CD4-positive, CD25-positive, alpha-beta regulatory T cell (primary cell): ENCODE measurements around the gene LGALS3BP. TPM values are rescaled to one million over a fixed set of nuclear protein-coding genes. Genes with fewer than 3 reads are reported as not detected.
A peak's percentile ranks its signal among the peaks of the same experiment; 100 is the strongest.
"Not testable (repeated sequence)": the region's sequence is repeated elsewhere in the genome, so short reads cannot be mapped to it uniquely, and the experiment has no call there.

Experiments
- ATAC-seq, 2 donors: fragments of 150-1000 bp; cut with Tn5 transposase; one replicate each; pipeline ENCODE4 v1.10.0; 2021; ENCODE audit warnings: low read depth in 2 of 2, moderate number of reproducible peaks in 2 of 2, moderate library complexity in 1 of 2
- DNase-seq, 3 donors: peaks; one replicate each; pipeline versions ENCODE4 v3.0.0 to v3.0.0-alpha.2; 2012 to 2022; ENCODE audit warnings: mixed read lengths in 1 of 3
- H3K27ac ChIP-seq: one replicate; pipeline ENCODE4 v1.7.0; 2013; ENCODE audit warnings: mild to moderate bottlenecking, low read length; ENCODE audit not compliant: insufficient read depth, poor library complexity, severe bottlenecking
- H3K27me3 ChIP-seq: one replicate; pipeline ENCODE4 v1.7.0; 2013; ENCODE audit warnings: low read length; ENCODE audit not compliant: control insufficient read depth, insufficient read depth
- H3K36me3 ChIP-seq: one replicate; pipeline ENCODE4 v1.7.0; 2013; ENCODE audit warnings: mild to moderate bottlenecking, low read length, moderate library complexity; ENCODE audit not compliant: control insufficient read depth, insufficient read depth
- H3K4me1 ChIP-seq: 2 replicates; pipeline ENCODE4 v1.7.0; 2013; ENCODE audit warnings: mild to moderate bottlenecking, low read length; ENCODE audit not compliant: insufficient read depth, control insufficient read depth, poor library complexity, severe bottlenecking
- H3K4me3 ChIP-seq: one replicate; pipeline ENCODE4 v1.7.0; 2013; ENCODE audit warnings: low read depth, mild to moderate bottlenecking, low read length, moderate library complexity
- H3K9me3 ChIP-seq, 2 experiments: 1 replicate in 1 of 2; 2 replicates in 1 of 2; pipeline ENCODE4 v1.7.0; 2013; ENCODE audit warnings: low read length in 2 of 2, mild to moderate bottlenecking in 1 of 2, moderate library complexity in 1 of 2; ENCODE audit not compliant: control insufficient read depth in 2 of 2
- H3K27ac Mint-ChIP-seq, 3 donors: one replicate each; pipeline ENCODE4 v1.8.0; 2020 to 2022; ENCODE audit warnings: mild to moderate bottlenecking in 3 of 3, mixed read lengths in 3 of 3, moderate library complexity in 2 of 3
- H3K27me3 Mint-ChIP-seq: one replicate; pipeline ENCODE4 v1.8.0; 2022; ENCODE audit warnings: mild to moderate bottlenecking, mixed read lengths
- H3K36me3 Mint-ChIP-seq: one replicate; pipeline ENCODE4 v1.8.0; 2020; ENCODE audit warnings: mixed read lengths
- H3K4me1 Mint-ChIP-seq, 4 donors: one replicate each; pipeline ENCODE4 v1.8.0; 2020 to 2022; ENCODE audit warnings: mixed read lengths in 4 of 4, mild to moderate bottlenecking in 1 of 4
- H3K4me3 Mint-ChIP-seq, 4 donors: one replicate each; pipeline ENCODE4 v1.8.0; 2020 to 2022; ENCODE audit warnings: mild to moderate bottlenecking in 4 of 4, mixed read lengths in 4 of 4, moderate library complexity in 3 of 4
- H3K9me3 Mint-ChIP-seq, 7 donors: one replicate each; pipeline ENCODE4 v1.8.0; 2020 to 2022; ENCODE audit warnings: mixed read lengths in 7 of 7, mild to moderate bottlenecking in 3 of 7, moderate library complexity in 2 of 7
- polyA plus RNA-seq, 4 donors: library from polyadenylated mRNA; unstranded; fragments of 300-500 nt; fragmentation: Illumina TruSeq; gene quantifications; one replicate each; pipeline ENCODE4 v1.2.3, GENCODE V29; 2021
- total RNA-seq: library from RNA; stranded (reverse); gene quantifications from one replicate; pipeline ENCODE4 v1.2.3, GENCODE V29; 2022

Gene LGALS3BP
- total and polyA plus RNA-seq, 5 donors from 2014 or later: 23.4 to 43.5 (median 27.2) TPM

DNA sequence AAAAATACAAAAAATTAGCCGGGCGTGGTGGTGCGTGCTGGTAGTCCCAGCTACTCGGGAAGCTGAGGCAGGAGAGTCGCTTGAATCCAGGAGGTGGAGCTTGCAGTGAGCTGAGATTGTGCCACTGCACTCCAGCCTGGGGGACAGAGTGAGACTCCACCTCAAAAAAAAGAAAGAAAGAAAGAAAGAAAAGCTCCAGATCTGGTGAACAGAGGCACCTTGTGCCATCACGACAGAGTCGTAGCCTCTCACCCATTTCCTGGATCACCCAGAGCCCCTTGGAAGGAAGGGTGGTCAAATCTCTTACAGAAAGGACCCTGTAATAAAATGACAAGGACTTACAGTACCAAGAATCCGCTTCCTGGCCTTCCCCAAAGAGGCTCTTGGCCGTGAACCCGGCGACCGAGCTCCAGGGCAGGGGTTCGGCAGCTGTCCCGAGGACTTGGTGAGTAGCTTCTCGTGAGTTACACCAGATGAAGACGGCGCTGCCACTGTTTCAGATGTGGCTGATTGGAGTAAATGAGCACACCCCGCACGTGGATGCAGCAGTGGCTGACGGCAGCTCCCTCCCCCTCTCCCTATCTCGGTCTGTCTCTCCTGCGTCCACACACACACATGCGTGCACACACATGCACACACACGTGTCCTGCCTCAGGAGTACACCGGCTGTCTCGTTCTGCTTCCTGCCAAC, 13.5 kb downstream of the LGALS3BP start:
- H3K9me3 Mint-ChIP-seq: no peaks in the 10 kb centered on the region
- no peak overlapping the region for H3K27ac ChIP-seq
- ATAC-seq (no peak), DNase-seq (no peak)
- no peaks in the 10 kb centered on the region for H3K9me3 ChIP-seq
- no peak overlapping the region for H3K27ac Mint-ChIP-seq
- peaks cover 3% of the 10 kb centered on the region for H3K36me3 Mint-ChIP-seq
- no peaks in the 10 kb centered on the region for H3K27me3 ChIP-seq
- no peak overlapping the region for H3K4me3 ChIP-seq
- no peaks in the 10 kb centered on the region for H3K36me3 ChIP-seq
- H3K4me1 ChIP-seq: peaks cover 2% of the 10 kb centered on the region
- peaks cover 0 to 6% (median 3%) of the 10 kb centered on the region in 4 donors for H3K4me1 Mint-ChIP-seq
- no peak overlapping the region for H3K4me3 Mint-ChIP-seq
- H3K27me3 Mint-ChIP-seq: no peaks in the 10 kb centered on the region

DNA sequence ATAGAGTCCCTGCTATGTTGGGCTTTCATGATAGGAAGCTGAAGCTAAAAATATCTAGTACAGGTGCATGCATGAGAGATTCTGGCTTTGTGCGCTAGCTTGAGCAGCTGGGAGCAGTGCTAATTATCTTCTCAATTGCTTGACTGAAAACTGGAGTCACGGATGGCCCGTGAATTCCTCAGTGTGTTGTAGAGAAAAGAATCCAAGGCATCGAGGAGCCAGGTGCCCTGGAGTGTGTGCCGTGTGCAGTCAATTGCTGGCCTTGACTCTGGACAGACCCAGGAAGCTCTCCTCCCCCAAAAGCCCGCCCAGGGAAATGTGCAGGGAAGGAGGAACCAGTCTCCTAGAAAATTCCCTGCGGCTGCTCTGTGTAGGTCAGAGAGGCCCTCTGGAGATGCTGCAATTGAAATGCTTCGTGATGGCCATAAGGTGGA, 14.2 kb downstream of the LGALS3BP start:
- Histone ChIP-seq H3K4me1 (no peaks in the 10 kb centered on the region), H3K27ac (no peak overlapping the region), H3K27me3 (no peaks in the 10 kb centered on the region), H3K9me3 (no peaks in the 10 kb centered on the region), H3K36me3 (no peaks in the 10 kb centered on the region), H3K4me3 (no peak overlapping the region)
- ATAC-seq (no peak), DNase-seq (no peak)
- Mint-ChIP-seq H3K27ac (peak overlapping the region in 1 of 3 donors; percentile 67), H3K36me3 (no peaks in the 10 kb centered on the region), H3K27me3 (no peaks in the 10 kb centered on the region), H3K9me3 (no peaks in the 10 kb centered on the region), H3K4me3 (no peak overlapping the region), H3K4me1 (no peaks in the 10 kb centered on the region)

DNA sequence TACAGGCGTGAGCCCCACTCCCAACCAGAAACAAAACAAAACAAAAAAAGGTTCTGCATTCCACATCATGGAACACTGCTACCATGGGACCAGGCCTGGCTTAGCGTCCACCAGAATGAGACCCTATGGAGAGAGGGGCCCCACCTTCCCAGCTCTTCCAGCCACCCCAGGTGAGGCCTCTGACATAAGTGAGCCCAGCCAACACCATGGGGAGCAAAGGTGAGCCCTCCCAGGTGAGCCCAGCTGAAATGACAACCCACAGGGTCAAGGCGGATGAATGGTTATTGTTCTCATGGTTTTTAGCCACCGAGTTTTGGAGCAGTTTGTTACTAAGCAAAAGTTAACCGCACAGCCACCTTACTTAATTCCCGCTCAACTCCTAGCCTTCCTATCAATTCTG, 16.3 kb downstream of the LGALS3BP start:
- ATAC-seq (no peak), DNase-seq (no peak)
- H3K36me3 Mint-ChIP-seq: no peaks in the 10 kb centered on the region
- no peaks in the 10 kb centered on the region for H3K9me3 ChIP-seq
- H3K27ac ChIP-seq: no peak overlapping the region
- no peaks in the 10 kb centered on the region for H3K9me3 Mint-ChIP-seq
- H3K4me3 Mint-ChIP-seq: no peak overlapping the region
- H3K4me1 Mint-ChIP-seq: no peaks in the 10 kb centered on the region
- H3K4me3 ChIP-seq: no peak overlapping the region
- no peak overlapping the region for H3K27ac Mint-ChIP-seq
- H3K4me1 ChIP-seq: no peaks in the 10 kb centered on the region
- no peaks in the 10 kb centered on the region for H3K27me3 Mint-ChIP-seq
- no peaks in the 10 kb centered on the region for H3K36me3 ChIP-seq
- H3K27me3 ChIP-seq: no peaks in the 10 kb centered on the region

DNA sequence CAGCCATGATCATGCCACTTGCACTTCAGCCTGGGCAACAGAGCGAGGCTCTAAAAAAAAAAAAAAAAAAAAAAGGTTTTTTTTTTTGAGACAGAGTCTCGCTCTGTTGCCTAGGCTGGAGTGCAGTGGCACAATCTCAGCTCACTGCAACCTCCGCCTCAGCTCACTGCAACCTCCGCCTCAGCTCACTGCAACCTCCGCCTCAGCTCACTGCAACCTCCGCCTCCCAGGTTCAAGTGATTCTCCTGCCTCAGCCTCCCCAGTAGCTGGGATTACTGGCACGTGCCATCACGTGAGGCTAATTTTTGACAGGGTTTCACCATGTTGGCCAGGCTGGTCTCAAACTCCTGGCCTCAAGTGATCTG, 16.8 kb downstream of the LGALS3BP start:
- not testable (repeated sequence) for H3K4me3 ChIP-seq, H3K27me3 Mint-ChIP-seq, H3K9me3 Mint-ChIP-seq, H3K27ac Mint-ChIP-seq, H3K9me3 ChIP-seq, H3K36me3 ChIP-seq, DNase-seq, H3K27ac ChIP-seq, H3K4me1 ChIP-seq, H3K4me1 Mint-ChIP-seq, H3K36me3 Mint-ChIP-seq, H3K4me3 Mint-ChIP-seq, ATAC-seq, H3K27me3 ChIP-seq

DNA sequence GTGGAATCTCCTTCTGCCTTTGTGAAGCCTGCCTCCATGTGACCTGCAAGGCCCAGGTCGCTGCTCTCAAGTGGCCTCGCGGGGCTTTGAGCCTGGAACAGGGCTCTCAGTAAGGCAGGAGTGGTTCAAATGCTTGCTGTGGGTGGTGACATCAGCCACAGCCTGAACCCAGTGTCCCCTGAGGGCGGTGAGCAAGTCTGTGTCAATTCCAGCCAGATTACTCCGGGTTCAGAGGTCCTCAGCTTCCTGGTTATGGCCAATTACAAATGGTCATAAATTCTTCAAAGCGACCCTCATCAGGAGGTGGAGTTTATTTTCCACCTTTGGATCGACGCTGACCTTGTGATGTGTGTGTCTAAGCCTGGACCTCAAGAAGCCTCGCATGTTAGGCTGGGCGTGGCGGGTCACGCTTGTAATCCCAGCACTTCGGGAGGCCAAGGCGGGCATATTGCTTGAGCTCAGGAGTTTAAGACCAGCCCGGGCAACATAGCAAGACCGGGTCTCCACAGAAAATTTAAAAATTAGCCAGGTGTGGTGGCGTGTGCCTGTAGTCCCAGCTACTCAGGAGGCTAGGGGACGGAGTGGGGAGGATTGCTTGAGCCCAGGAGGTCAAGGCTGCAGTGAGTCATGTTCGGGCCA, 17.3 kb downstream of the LGALS3BP start:
- no peaks in the 10 kb centered on the region for H3K9me3 ChIP-seq
- Mint-ChIP-seq H3K9me3 (no peaks in the 10 kb centered on the region), H3K27me3 (no peaks in the 10 kb centered on the region)

GRCh38 chr17:78961571-78961970, 18.2 kb downstream of the LGALS3BP start:
- Histone ChIP-seq H3K36me3 (no peaks in the 10 kb centered on the region), H3K4me3 (no peak overlapping the region), H3K4me1 (no peaks in the 10 kb centered on the region), H3K27me3 (no peaks in the 10 kb centered on the region), H3K27ac (no peak overlapping the region), H3K9me3 (no peaks in the 10 kb centered on the region)
- H3K36me3 Mint-ChIP-seq: no peaks in the 10 kb centered on the region
- H3K27ac Mint-ChIP-seq: no peak overlapping the region
- H3K27me3 Mint-ChIP-seq: no peaks in the 10 kb centered on the region
- H3K4me1 Mint-ChIP-seq: no peaks in the 10 kb centered on the region
- no peak for ATAC-seq
- no peak overlapping the region for H3K4me3 Mint-ChIP-seq
- DNase-seq: no peak
- no peaks in the 10 kb centered on the region for H3K9me3 Mint-ChIP-seq

More for the DNA sequence above, 17.3 kb downstream of the LGALS3BP start:
- H3K4me3 Mint-ChIP-seq: no peak overlapping the region
- Histone ChIP-seq H3K4me1 (no peaks in the 10 kb centered on the region), H3K36me3 (no peaks in the 10 kb centered on the region), H3K27me3 (no peaks in the 10 kb centered on the region), H3K27ac (no peak overlapping the region), H3K4me3 (no peak overlapping the region)
- no peaks in the 10 kb centered on the region for H3K36me3 Mint-ChIP-seq
- H3K27ac Mint-ChIP-seq: no peak overlapping the region
- no peak for DNase-seq
- no peak for ATAC-seq
- no peaks in the 10 kb centered on the region for H3K4me1 Mint-ChIP-seq

- no peaks in the 10 kb centered on the region for H3K9me3 ChIP-seq
- no peak overlapping the region for H3K4me3 ChIP-seq
- ATAC-seq: no peak
- Mint-ChIP-seq H3K9me3 (no peaks in the 10 kb centered on the region), H3K27me3 (no peaks in the 10 kb centered on the region), H3K36me3 (no peaks in the 10 kb centered on the region), H3K4me3 (no peak overlapping the region), H3K4me1 (no peaks in the 10 kb centered on the region), H3K27ac (no peak overlapping the region)
- H3K4me1 ChIP-seq: no peaks in the 10 kb centered on the region
- no peaks in the 10 kb centered on the region for H3K27me3 ChIP-seq
- no peak overlapping the region for H3K27ac ChIP-seq
- no peak for DNase-seq
- H3K36me3 ChIP-seq: no peaks in the 10 kb centered on the region
Measured at GRCh38 chr17:78960928-78961327, 18.8 kb downstream of the LGALS3BP start.

- H3K27ac Mint-ChIP-seq: no peak overlapping the region
- Histone ChIP-seq H3K27ac (no peak overlapping the region), H3K9me3 (no peaks in the 10 kb centered on the region), H3K27me3 (no peaks in the 10 kb centered on the region), H3K36me3 (no peaks in the 10 kb centered on the region), H3K4me1 (no peaks in the 10 kb centered on the region), H3K4me3 (no peak overlapping the region)
- no peak for DNase-seq
- no peaks in the 10 kb centered on the region for H3K27me3 Mint-ChIP-seq
- no peaks in the 10 kb centered on the region for H3K36me3 Mint-ChIP-seq
- H3K4me1 Mint-ChIP-seq: no peaks in the 10 kb centered on the region
- H3K4me3 Mint-ChIP-seq: no peak overlapping the region
- H3K9me3 Mint-ChIP-seq: no peaks in the 10 kb centered on the region
- no peak for ATAC-seq
Measured at GRCh38 chr17:78959803-78960202, 19.9 kb downstream of the LGALS3BP start.
